Tongue (tissue), 2 donors: ENCODE data around the gene BHLHA9. TPM values are rescaled to one million over a fixed set of nuclear protein-coding genes. Genes with fewer than 3 reads are reported as not detected.
"Not testable (repeated sequence)": the region's sequence is repeated elsewhere in the genome, so short reads cannot be mapped to it uniquely, and the experiment has no call there.

Source experiments
- DNase-seq: peaks from one replicate; pipeline ENCODE4 v3.0.0-alpha.2; 2015
- total RNA-seq: library from RNA; depleted of rRNA; stranded (reverse); fragments of >200 nt; gene quantifications from one replicate; pipeline ENCODE4 v1.2.3, GENCODE V29; 2014

The BHLHA9 gene
- total RNA-seq, 1 donor from 2014 or later: not detected

GRCh38 chr17:1301546-1301945 is 31.3 kb downstream of the BHLHA9 start:
- DNase-seq: no peak

GRCh38 chr17:1302761-1303160 is 32.5 kb downstream of the BHLHA9 start:
- DNase-seq: no peak

- DNase-seq: no peak
Observed at GRCh38 chr17:1304522-1304921, 34.3 kb downstream of the BHLHA9 start.

GRCh38 chr17:1304962-1305563 is 34.8 kb downstream of the BHLHA9 start:
- no peak for DNase-seq

GRCh38 chr17:1307829-1308228 is 37.6 kb downstream of the BHLHA9 start:
- DNase-seq: not testable (repeated sequence)

GRCh38 chr17:1312261-1312870 is 42.1 kb downstream of the BHLHA9 start:
- DNase-seq: no peak

GRCh38 chr17:1313270-1314005 is 43.2 kb downstream of the BHLHA9 start:
- DNase-seq: no peak

GRCh38 chr17:1315409-1315808 is 45.2 kb downstream of the BHLHA9 start:
- no peak for DNase-seq

GRCh38 chr17:1315891-1316403 is 45.7 kb downstream of the BHLHA9 start:
- no peak for DNase-seq

Other genes with a start within 250 kb of the BHLHA9 start
- gene ABR, start 90.5 kb upstream of the BHLHA9 start, total RNA-seq: 56.1 TPM
- not detected for gene TRARG1, start 9.2 kb downstream of the BHLHA9 start, total RNA-seq
- gene YWHAE, start 129.8 kb downstream of the BHLHA9 start, total RNA-seq: 755 TPM
- gene CRK, start 185.8 kb downstream of the BHLHA9 start, total RNA-seq: 75.4 TPM
- gene MYO1C, start 222.2 kb downstream of the BHLHA9 start, total RNA-seq: 120 TPM
- gene INPP5K, start 246.2 kb downstream of the BHLHA9 start, total RNA-seq: 50.7 TPM